ENCODE measurements around the gene SYT17.

Gene SYT17

GRCh38 chr16:19304750-19305149 is 136.7 kb downstream of the SYT17 start:
- DNase-seq (ENCODE audit: low read depth): no peak

DNA sequence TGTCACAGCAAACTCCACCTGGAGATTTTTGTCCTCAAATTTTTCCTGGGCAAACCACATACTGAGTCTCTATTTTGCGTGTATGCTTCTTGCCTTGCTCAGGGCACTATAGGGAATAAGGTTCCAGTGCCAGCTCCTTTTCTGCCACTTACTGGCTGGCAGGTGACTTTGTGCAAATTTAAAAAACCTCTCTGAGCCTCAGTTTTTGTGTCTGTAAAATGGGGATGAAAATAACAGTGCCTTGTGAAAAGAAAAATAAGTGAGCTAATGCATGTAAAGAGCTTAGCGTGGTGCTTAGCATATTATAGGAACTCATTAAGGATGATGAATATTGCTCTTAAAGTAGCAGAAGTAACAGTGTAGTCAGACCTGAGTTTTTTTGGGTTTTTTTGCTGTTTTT is 137.4 kb downstream of the SYT17 start:
- no peak for DNase-seq (ENCODE audit: low read depth)

GRCh38 chr16:19307587-19308241 is 139.7 kb downstream of the SYT17 start:
- DNase-seq (ENCODE audit: low read depth): no peak

- no peak for DNase-seq (ENCODE audit: low read depth)
Measured at GRCh38 chr16:19308392-19308791, 140.4 kb downstream of the SYT17 start.

DNA sequence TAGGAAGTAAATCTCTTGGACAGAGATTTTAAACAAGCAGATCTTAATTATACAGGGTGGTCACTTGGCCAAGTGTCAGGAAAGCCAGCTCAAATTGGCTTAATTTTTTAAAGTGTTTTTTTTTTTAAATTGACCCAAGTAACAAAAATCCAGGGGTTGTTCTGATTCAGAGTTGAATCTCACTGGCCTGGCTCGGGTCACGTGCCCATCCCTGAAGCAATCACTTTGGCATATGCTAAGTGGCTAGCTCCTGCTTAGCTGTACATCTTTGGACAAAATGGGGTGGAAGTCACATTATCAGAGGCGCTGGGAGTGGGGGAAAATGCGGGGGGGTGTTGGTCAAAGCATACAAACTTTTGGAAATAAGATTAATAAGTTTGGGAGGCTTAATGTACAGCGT is 141.1 kb downstream of the SYT17 start:
- DNase-seq (ENCODE audit: low read depth): no peak

- DNase-seq (ENCODE audit: low read depth): no peak
Measured at GRCh38 chr16:19314718-19315425, 146.8 kb downstream of the SYT17 start.

GRCh38 chr16:19315889-19316433 is 147.9 kb downstream of the SYT17 start:
- DNase-seq (ENCODE audit: low read depth): no peak

GRCh38 chr16:19316846-19317245 is 148.8 kb downstream of the SYT17 start:
- no peak for DNase-seq (ENCODE audit: low read depth)
